ENCODE results near the gene SPATS2.

The SPATS2 gene

GRCh38 chr12:49367381-49368239 lies at the start of gene SPATS2 (continued):
- TF ChIP-seq ZNF362 (tag by site-specific recombination; IDR thresholded peaks at IDR 0.05) (no peak), HOXA7 (CRISPR knock-in tag; IDR thresholded peaks at IDR 0.05; ENCODE audit: borderline replicate concordance) (no peak), KLF10 (tag by site-specific recombination; IDR thresholded peaks at IDR 0.05) (no peak), ZNF140 (tag by site-specific recombination; IDR thresholded peaks at IDR 0.05) (no peak), HOXD13 (CRISPR knock-in tag; IDR thresholded peaks at IDR 0.05; ENCODE audit: borderline replicate concordance) (no peak), ZNF266 (tag by site-specific recombination; IDR thresholded peaks at IDR 0.05; ENCODE audit: low read depth) (no peak), ZNF707 (tag by site-specific recombination; IDR thresholded peaks at IDR 0.05) (no peak), ZNF791 (tag by site-specific recombination; IDR thresholded peaks at IDR 0.05) (no peak), ZBTB11 (tag by site-specific recombination; conservative IDR thresholded peaks at IDR 0.05; ENCODE audit: low read depth) (no peak), ZSCAN4 (tag by site-specific recombination; IDR thresholded peaks at IDR 0.05) (no peak), ZFP69B (tag by site-specific recombination; IDR thresholded peaks at IDR 0.05) (no peak), ZBTB6 (tag by site-specific recombination; IDR thresholded peaks at IDR 0.05) (peak; percentile 92), ZNF423 (tag by site-specific recombination; IDR thresholded peaks at IDR 0.05) (no peak), AEBP2 (tag by site-specific recombination; IDR thresholded peaks at IDR 0.05; ENCODE audit: borderline replicate concordance) (no peak), SP3 (tag by site-specific recombination; IDR thresholded peaks at IDR 0.05) (peak; percentile 59; the same call in 1 of the 2 replicates), ZNF221 (tag by site-specific recombination; IDR thresholded peaks at IDR 0.05; ENCODE audit: borderline replicate concordance) (no peak), ZNF701 (tag by site-specific recombination; IDR thresholded peaks at IDR 0.05) (no peak), ZNF558 (tag by site-specific recombination; IDR thresholded peaks at IDR 0.05) (0 out of 2 replicates have a peak, but pooled peaks have one; percentile 43), MEIS1 (CRISPR knock-in tag; IDR thresholded peaks at IDR 0.05; ENCODE audit: borderline replicate concordance) (no peak), ZNF624 (tag by site-specific recombination; IDR thresholded peaks at IDR 0.05) (no peak), HOXC10 (CRISPR knock-in tag; IDR thresholded peaks at IDR 0.05) (no peak; the same call in 1 of the 2 replicates), SCRT1 (tag by site-specific recombination; IDR thresholded peaks at IDR 0.05; ENCODE audit: borderline replicate concordance) (no peak), ZNF23 (tag by site-specific recombination; IDR thresholded peaks at IDR 0.05; ENCODE audit: borderline replicate concordance) (no peak), ZFHX2 (tag by site-specific recombination; conservative IDR thresholded peaks at IDR 0.05) (peak; percentile 59), YY1 (tag by site-specific recombination; IDR thresholded peaks at IDR 0.05) (no peak), ZNF658 (tag by site-specific recombination; IDR thresholded peaks at IDR 0.05) (no peak), ZBTB7A (tag by site-specific recombination; IDR thresholded peaks at IDR 0.05; ENCODE audit: low read depth) (no peak), ZNF114 (tag by site-specific recombination; IDR thresholded peaks at IDR 0.05) (no peak), ZNF280C (tag by site-specific recombination; IDR thresholded peaks at IDR 0.05) (no peak), GLIS2 (tag by site-specific recombination; IDR thresholded peaks at IDR 0.05) (0 out of 2 replicates have a peak, but pooled peaks have one; percentile 49)
